HUDEP-2 (cell line): ENCODE measurements around the gene AFF4.
A peak's percentile ranks its signal among the peaks of the same experiment; 100 is the strongest.
"Not testable (repeated sequence)": the region's sequence is repeated elsewhere in the genome, so short reads cannot be mapped to it uniquely, and the experiment has no call there.

ENCODE experiments used
- DNase-seq, 76 experiments: peaks; one replicate each; lab custom pipeline; 2025; ENCODE audit not compliant: unreplicated experiment in 76 of 76; lab: John Stamatoyannopoulos, UW

The AFF4 gene

GRCh38 chr5:132859889-132860437 lies 103.5 kb downstream of the AFF4 start:
- no peak for DNase-seq

DNA sequence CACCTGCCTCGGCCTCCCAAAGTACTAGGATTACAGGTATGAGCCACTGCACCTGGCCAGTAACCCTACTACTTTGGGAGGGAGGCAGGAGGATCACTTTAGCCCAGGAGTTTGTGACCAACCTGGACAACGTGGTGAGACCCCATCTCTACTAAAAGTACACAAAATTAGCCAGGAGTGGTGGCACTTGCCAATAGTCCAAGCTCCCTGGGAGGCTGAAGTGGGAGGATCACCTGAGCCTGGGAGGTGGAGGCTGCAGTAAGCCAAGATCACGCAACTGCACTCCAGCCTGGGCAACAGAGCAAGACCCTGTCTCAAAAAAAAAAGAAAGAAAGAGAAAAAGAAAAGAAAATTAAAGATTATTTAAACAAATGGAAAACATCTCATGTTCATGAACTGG lies 107.4 kb downstream of the AFF4 start:
- DNase-seq: no peak

DNA sequence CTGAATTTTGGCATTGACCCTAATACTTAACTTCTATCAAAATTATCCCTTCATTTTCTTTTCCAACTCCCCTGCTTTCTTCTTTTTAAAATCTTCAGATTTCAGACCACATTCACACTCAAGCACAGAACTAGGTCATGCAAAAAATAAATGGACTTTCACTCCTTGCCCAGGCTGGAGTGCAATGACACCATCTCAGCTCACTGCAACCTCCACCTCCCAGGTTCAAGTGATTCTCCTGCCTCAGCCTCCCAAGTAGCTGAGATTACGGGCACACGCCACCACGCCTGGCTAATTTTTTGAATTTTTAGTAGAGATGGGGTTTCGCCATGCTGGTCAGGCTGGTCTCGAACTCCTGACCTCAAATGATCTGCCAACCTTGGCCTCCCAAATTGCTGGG lies 108.4 kb downstream of the AFF4 start:
- DNase-seq: not testable (repeated sequence)

GRCh38 chr5:132854301-132854700 lies 109.1 kb downstream of the AFF4 start:
- no peak for DNase-seq

GRCh38 chr5:132853790-132854189 lies 109.6 kb downstream of the AFF4 start:
- no peak for DNase-seq

DNA sequence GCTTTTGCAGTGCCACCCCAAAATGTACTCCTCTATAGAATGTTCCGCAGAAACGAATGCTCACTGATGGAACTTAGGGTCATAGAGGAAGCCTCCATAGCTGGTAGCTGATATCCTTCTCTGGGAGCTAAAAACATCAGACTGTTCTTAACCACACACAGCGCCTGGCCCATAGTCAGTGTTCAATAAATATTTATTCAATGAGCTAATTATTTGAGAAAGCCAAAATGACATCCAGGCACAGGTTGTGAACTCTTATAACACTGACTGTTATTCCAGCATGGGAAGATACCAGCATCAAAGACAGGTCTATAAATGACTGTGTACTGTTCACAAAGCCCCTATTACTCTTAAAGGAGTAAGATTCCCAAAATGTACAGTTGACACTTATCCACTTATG lies 110.1 kb downstream of the AFF4 start:
- DNase-seq: no peak

- DNase-seq: no peak
Measured at GRCh38 chr5:132850066-132850465, 113.4 kb downstream of the AFF4 start.

GRCh38 chr5:132849347-132849746 lies 114.1 kb downstream of the AFF4 start:
- no peak for DNase-seq

GRCh38 chr5:132848270-132848669 lies 115.2 kb downstream of the AFF4 start:
- no peak for DNase-seq

GRCh38 chr5:132841305-132841704 lies 122.1 kb downstream of the AFF4 start:
- DNase-seq: no peak

GRCh38 chr5:132840896-132841295 lies 122.5 kb downstream of the AFF4 start:
- DNase-seq: no peak

DNA sequence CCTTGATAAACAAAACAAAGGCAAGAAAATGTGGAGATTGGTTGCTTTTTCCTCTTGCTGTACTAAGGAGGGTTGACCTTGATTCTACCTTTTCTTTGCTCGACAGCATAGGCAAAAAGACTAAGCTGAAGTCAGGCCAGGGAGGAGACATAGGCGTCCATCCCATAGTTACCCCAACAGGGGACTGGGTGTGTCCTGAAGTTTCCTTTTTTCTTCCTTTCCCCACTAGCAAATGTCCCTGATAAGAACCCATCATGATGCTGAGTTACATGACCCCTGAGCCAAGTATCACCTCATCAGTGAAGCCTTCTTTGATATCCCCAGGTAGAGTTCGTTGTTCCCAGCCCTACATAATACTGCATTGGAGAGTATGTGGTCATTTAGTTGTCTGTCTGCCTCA lies 123.1 kb downstream of the AFF4 start:
- no peak for DNase-seq

GRCh38 chr5:132839426-132840301 lies 123.8 kb downstream of the AFF4 start:
- DNase-seq: no peak

DNA sequence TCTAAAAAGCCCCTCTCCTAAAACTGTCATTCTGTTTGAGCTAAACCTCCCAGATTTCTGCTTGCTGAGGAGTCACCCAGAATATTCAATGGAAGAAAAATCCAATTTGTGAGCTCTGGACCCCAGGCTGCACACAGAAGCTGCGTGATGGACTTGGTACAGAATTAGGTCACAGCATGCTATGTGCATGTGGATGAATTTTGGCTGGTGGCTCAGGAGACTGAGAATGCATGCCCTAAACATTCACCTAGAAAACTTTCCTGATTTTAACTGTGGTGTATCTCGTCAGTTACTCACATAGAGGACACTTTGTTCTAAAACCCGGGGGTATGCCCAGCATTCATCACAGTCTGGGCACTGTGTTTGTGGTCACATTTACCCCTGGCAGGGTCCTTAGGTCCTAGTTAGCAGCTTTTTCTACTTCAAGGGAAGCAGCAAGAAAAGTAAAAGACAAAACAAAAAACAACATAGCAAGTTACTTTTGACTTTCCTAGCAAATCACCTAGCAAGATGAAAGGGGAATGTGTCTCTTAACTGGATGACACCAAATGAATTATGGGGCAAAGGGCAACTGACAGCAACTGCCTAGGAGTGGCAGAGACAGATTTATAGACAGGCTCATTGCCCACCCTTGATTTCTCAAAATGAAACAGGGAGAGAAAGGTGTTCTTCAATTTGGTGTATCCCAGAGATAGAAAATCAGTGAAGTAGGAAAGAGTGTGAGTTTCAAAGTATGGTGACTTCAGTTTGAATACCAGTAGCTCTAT lies 124.7 kb downstream of the AFF4 start:
- no peak for DNase-seq

DNA sequence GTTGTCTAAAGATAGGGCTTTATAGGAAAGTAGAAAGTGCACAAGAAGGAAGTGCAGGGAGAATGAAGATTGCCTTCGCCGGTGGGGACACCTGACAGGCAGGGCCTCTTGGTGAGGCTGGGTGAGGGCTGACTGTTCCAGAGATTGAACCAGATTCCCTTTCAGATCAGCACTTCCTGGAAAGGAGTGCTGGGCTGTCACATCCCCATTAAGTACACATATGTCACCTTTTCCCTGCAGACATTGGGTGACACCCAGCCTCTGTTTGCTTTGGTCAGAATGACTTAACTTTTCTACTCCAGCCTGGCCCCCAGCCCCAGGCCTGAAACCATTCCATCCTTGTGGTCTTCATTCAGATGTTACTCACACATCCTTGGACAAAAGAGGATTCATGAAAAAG lies 125.6 kb downstream of the AFF4 start:
- DNase-seq: no peak

DNA sequence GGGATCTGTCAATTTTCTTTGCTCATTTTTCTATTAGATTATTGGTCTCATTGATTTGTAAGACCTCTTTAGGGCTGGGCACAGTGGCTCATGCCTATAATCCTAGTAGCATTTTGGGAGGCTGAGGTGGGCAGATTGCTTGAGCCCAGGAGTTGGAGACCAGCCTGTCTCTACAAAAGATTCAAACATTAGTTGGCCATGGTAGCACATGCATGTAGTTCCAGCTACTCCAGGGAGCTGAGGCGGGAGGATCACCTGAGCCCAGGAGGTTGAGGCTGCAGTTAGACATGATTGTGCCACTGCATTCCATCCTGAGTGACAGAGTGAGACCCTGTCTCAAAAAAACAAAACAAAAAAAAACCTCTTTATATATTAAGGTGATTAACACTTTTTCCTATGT lies 126.6 kb downstream of the AFF4 start:
- DNase-seq: no peak

GRCh38 chr5:132834057-132834456 lies 129.4 kb downstream of the AFF4 start:
- DNase-seq: no peak

- no peak for DNase-seq
Measured at GRCh38 chr5:132832612-132833011, 130.8 kb downstream of the AFF4 start.

DNA sequence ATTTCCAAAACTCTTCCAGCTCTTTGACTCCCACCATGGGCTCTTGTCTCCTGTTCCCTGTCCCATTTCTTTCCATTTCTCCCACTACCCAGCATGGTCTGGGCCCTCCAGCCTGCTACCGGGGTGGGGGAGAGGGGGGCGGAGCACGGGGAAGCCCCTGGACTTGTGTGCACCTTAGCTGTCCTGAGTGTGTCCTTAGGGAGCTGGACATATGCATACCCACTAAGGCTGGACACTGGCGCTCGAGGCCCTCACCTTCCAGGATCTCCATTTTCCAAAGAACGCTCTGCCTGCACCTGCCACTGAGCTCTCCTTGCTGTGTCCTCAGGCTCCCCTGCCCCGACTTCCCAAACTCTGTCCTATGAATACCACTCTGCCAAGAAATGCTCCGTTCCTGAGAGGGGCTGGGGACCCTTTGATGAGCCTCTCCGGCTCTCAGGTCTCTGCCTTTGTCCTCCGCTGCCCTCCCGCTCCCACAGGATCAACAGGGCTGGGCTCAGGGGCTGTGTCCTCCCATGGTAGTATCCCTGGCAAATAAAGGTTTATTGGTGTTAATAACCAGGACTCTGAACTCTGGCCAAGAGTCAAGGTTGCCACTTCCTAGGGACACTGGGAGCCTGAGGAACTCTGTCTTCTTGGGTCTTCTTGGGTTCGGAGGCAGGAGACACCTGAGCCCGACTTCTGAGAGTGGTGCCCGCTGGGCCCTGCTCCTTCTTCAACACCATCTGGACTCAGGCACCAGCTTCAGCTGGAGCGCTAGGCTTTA lies 132.2 kb downstream of the AFF4 start:
- no peak for DNase-seq

DNA sequence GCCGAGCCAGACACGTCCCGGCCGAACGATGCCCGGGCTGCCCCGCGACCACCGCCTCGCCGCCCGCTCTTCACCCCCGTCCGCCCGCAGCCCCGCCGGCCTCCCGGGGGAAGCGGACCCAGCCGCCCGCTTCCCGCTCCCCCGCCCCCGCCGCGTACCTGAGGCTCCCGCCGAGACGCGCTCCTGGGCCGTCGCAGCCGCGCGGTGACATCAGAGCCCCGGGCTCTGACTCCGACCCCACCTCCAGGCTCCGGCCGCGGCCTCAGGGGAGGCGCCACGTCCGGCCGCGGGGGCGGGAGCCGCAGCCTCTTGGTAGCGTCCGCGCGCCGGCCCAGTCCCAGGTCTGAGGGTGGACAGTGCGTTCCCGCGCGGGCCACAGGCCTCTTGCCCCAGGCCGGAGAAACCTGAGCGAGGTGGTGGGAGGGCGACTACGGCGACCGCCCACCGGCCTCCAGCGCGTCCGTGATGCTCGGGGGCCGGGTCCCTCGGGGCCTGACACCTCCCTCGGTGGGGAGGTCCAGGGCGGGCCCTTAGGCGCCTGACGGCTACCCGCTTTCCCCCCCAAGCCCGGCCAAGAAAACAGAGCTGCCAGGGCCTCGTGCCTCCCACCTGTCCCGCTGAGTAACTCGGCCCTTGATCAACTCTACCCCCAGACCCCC lies 132.9 kb downstream of the AFF4 start, which contains the start of gene SHROOM1:
TSS of gene SHROOM1 (minus strand) at position 212 of the 659 bp plus-strand sequence. CDS start 4,507 bp downstream, outside the sequence.
- peak in 11 of 76 experiments; percentile 3 to 48 (median 19) for DNase-seq
